HepG2 (cell line): Measurements from ENCODE around the gene CNIH3. TPM values are rescaled to one million over a fixed set of nuclear protein-coding genes. Genes with fewer than 3 reads are reported as not detected.

Experiments
- ATAC-seq: fragments of 200-7000 bp; cut with Tn5 transposase; 3 replicates; pipeline ENCODE4 v1.9.1; 2020; ENCODE audit warnings: mild to moderate bottlenecking, moderate library complexity
- BruUV-seq: library from RNA; stranded (reverse); fragments of 400-500 nt; replicated peaks from 2 replicates; lab custom pipeline; 2021; lab: Mats Ljungman, UMichigan
- CTCF ChIA-PET: fragments of 300-600 bp; formaldehyde crosslinking; extraction: SDS; loops from one replicate; lab custom pipeline; 2021; ENCODE audit warnings: low total read pairs, inconsistent platforms, low intra/inter-chr PET ratio; lab: Yijun Ruan, JAX
- POLR2A ChIA-PET: fragments of 350-600 bp; sonication (Branson Sonifier 250); formaldehyde crosslinking; loops from one replicate; lab custom pipeline; 2020; ENCODE audit warnings: antibody characterized with exemption, inconsistent platforms; lab: Yijun Ruan, JAX
- DNase-seq: peaks from one replicate; pipeline ENCODE4 v3.0.0-alpha.2; 2015; ENCODE audit warnings: low spot score
- FAIRE-seq: peaks from 3 replicates; lab custom pipeline; 2011; peaks lifted over from hg19 to GRCh38; lab: Jason Lieb, UNC
- H2AFZ ChIP-seq: one replicate; pipeline ENCODE4 v1.6.1; 2011; ENCODE audit warnings: low read length, inconsistent platforms
- H3K27ac ChIP-seq: fragments of 300-600 bp; 3 replicates; pipeline ENCODE4 v1.8.0; 2011; ENCODE audit warnings: mixed run types, mild to moderate bottlenecking, mixed read lengths, low read length, inconsistent platforms; ENCODE audit not compliant: insufficient read depth; ENCODE audit errors: extremely low read length
- H3K27me3 ChIP-seq, 2 experiments: fragments of 200-600 bp in 1 of 2; 2 replicates in 1 of 2; 3 replicates in 1 of 2; pipeline versions ENCODE4 v1.6.0 to v1.8.0; 2011; ENCODE audit warnings: low read length in 2 of 2, mild to moderate bottlenecking in 2 of 2, moderate library complexity in 2 of 2, inconsistent platforms in 1 of 2; ENCODE audit not compliant: insufficient read depth in 2 of 2, control insufficient read depth in 1 of 2
- H3K36me3 ChIP-seq, 2 experiments: fragments of 200-600 bp in 1 of 2; replicated peaks in 1 of 2; 2 replicates in 1 of 2; 3 replicates in 1 of 2; pipeline versions ENCODE4 v1.5.1 to v1.8.0; 2011; ENCODE audit warnings: low read length in 2 of 2, inconsistent platforms in 1 of 2; ENCODE audit not compliant: insufficient read depth in 2 of 2, control insufficient read depth in 1 of 2
- H3K4me1 ChIP-seq: 2 replicates; pipeline ENCODE4 v1.5.1; 2012; ENCODE audit warnings: low read length, inconsistent platforms; ENCODE audit not compliant: insufficient read depth
- H3K4me2 ChIP-seq: 2 replicates; pipeline ENCODE4 v1.6.0; 2011; ENCODE audit warnings: low read depth, low read length, inconsistent platforms
- H3K4me3 ChIP-seq, 3 experiments: fragments of 200-600 bp in 1 of 3; sonication (generic), shearing (Covaris generic) in 1 of 3; replicated peaks in 1 of 3; 2 replicates each; pipeline ENCODE4 v1.5.1; 2011 to 2016; ENCODE audit warnings: low read length in 3 of 3, inconsistent platforms in 2 of 3, low read depth in 2 of 3, mild to moderate bottlenecking in 2 of 3, control low read depth in 1 of 3, mixed read lengths in 1 of 3; ENCODE audit not compliant: insufficient read depth in 1 of 3
- H3K79me2 ChIP-seq: one replicate; pipeline ENCODE4 v1.6.1; 2011; ENCODE audit warnings: low read length, inconsistent platforms; ENCODE audit not compliant: insufficient read depth
- H3K9ac ChIP-seq: 2 replicates; pipeline ENCODE4 v1.6.0; 2011; ENCODE audit warnings: mild to moderate bottlenecking, low read depth, low read length, inconsistent platforms; ENCODE audit not compliant: insufficient read depth
- H3K9me3 ChIP-seq: 2 replicates; pipeline ENCODE4 v1.5.1; 2012; ENCODE audit warnings: mild to moderate bottlenecking, low read length
- H4K20me1 ChIP-seq: 2 replicates; pipeline ENCODE4 v1.6.0; 2011; ENCODE audit warnings: inconsistent platforms, mild to moderate bottlenecking, low read length, moderate library complexity; ENCODE audit not compliant: insufficient read depth
- CBX1 ChIP-seq: IDR thresholded peaks from one replicate; pipeline ENCODE4 v1.6.1; 2016; ENCODE audit warnings: antibody characterized with exemption, low read depth
- HMGA1 ChIP-seq: sonication (generic); formaldehyde crosslinking; conservative IDR thresholded peaks from 2 replicates; pipeline ENCODE4 v1.4.0; 2020; ENCODE audit warnings: missing genetic modification reagents
- MEF2D ChIP-seq: sonication (generic); formaldehyde crosslinking; IDR thresholded peaks from 2 replicates; pipeline ENCODE4 v1.5.1; 2020; ENCODE audit warnings: mild to moderate bottlenecking, missing genetic modification reagents
- MEIS2 ChIP-seq: sonication (generic); formaldehyde crosslinking; IDR thresholded peaks from 2 replicates; pipeline ENCODE4 v1.9.0; 2021; ENCODE audit warnings: mild to moderate bottlenecking, missing genetic modification reagents
- MXI1 ChIP-seq: IDR thresholded peaks from 3 replicates; pipeline ENCODE4 v1.6.1; 2012; ENCODE audit warnings: low read depth, low read length, inconsistent platforms, borderline replicate concordance
- RFX5 ChIP-seq: IDR thresholded peaks from 2 replicates; pipeline ENCODE4 v1.6.1; 2011; ENCODE audit warnings: low read depth, low read length, improper control_type of control experiment
- SP2 ChIP-seq: sonication (generic); formaldehyde crosslinking; IDR thresholded peaks from 2 replicates; pipeline ENCODE4 v1.5.1; 2020; ENCODE audit warnings: mild to moderate bottlenecking, missing genetic modification reagents
- ZMYM4 ChIP-seq: sonication (generic); formaldehyde crosslinking; IDR thresholded peaks from 2 replicates; pipeline ENCODE4 v1.8.1; 2023; ENCODE audit warnings: mild to moderate bottlenecking, missing genetic modification reagents
- WGBS: methylation state at CpG from one replicate; pipeline ENCODE4 v1.1.6; 2017; ENCODE audit warnings: low lambda C conversion rate; 5-methylcytosine and 5-hydroxymethylcytosine counted together
- in situ Hi-C: cut with HindIII; loops from 2 replicates; pipeline ENCODE4 v1.10.0; 2017; ENCODE audit warnings: low pct_unique_long_range_greater_than_20kb; ENCODE audit not compliant: extremely low pct_ligation_motif_present
- intact Hi-C: fragments of 100-400 bp; cut with micrococcal nuclease; formaldehyde crosslinking; loops from one replicate; pipeline ENCODE4 v1.10.0; 2022; ENCODE audit not compliant: unreplicated experiment
- polyA plus RNA-seq, 8 experiments: library from polyadenylated mRNA; depleted of rRNA in 3 of 8; stranded (reverse) in 7 of 8; unstranded in 1 of 8; fragments of >200 nt; fragmentation: Illumina TruSeq in 4 of 8; extraction: Trizol in 4 of 8; gene quantifications; 2 replicates each; pipeline versions ENCODE4 v1.2.1 to v1.2.3, GENCODE V29; 2011 to 2016; ENCODE audit warnings: low read depth in 4 of 8, missing spikeins in 1 of 8, mixed read lengths in 1 of 8; ENCODE audit not compliant: insufficient read depth in 1 of 8
- total RNA-seq, 5 experiments: library from RNA; depleted of rRNA; stranded (reverse); fragments of >200 nt; fragmentation: Illumina TruSeq; extraction: Trizol; gene quantifications; 2 replicates each; pipeline ENCODE4 v1.2.3, GENCODE V29; 2016; ENCODE audit warnings: low read depth in 1 of 5
- TF ChIP-seq, protein P1 (sequence below): sonication (generic); formaldehyde crosslinking; IDR thresholded peaks from 2 replicates; pipeline ENCODE4 v1.5.1; 2020; ENCODE audit warnings: missing genetic modification reagents, mild to moderate bottlenecking, borderline replicate concordance
- TF ChIP-seq, protein P2 (sequence below): sonication (generic); formaldehyde crosslinking; IDR thresholded peaks from 2 replicates; pipeline ENCODE4 v1.4.0; 2020; ENCODE audit warnings: mild to moderate bottlenecking, missing genetic modification reagents, borderline replicate concordance
- TF ChIP-seq, protein P3 (sequence below): sonication (generic); formaldehyde crosslinking; IDR thresholded peaks from 2 replicates; pipeline ENCODE4 v1.9.0; 2021; ENCODE audit warnings: missing genetic modification reagents, borderline replicate concordance

Gene CNIH3
- total and polyA plus RNA-seq, 2 of the 13 experiments (the other 11 are each of a cell fraction or from before 2014, with no cell fraction given): 0.36 to 1.1 TPM

DNA sequence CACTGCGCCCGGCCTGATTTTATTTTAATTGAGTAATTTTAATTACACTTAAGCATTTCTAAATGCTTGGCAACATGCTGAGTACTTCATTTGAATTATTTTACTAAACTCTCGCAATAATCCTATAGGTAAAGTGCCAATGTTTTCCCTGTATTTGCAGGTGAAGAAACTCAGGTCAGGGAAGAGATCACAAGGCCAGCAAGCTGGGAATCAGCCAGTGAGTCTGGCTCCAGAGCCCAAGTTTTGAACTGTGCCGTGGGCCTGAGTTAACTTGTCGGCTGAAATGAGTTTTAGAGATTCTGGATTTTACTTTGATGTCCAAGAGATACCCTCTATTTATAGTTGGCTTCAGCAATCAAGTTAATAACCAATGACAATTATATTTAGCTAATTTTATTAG is 141.4 kb downstream of the CNIH3 start:
- Histone ChIP-seq H3K9me3 (peaks cover 18% of the 10 kb centered on the region), H3K36me3 (no peaks in the 10 kb centered on the region), H3K27ac (no peak overlapping the region), H3K4me1 (no peaks in the 10 kb centered on the region), H2AFZ (no peak overlapping the region), H3K4me3 (no peak overlapping the region), H3K27me3 (no peaks in the 10 kb centered on the region), H4K20me1 (no peaks in the 10 kb centered on the region), H3K4me2 (no peak overlapping the region), H3K79me2 (no peaks in the 10 kb centered on the region), H3K9ac (no peak overlapping the region)
- no peak for FAIRE-seq
- POLR2A ChIA-PET: no interaction called here
- no peak for DNase-seq
- TF ChIP-seq CBX1: no peak
- TF ChIP-seq RFX5: no peak
- TF ChIP-seq, protein P1, sequence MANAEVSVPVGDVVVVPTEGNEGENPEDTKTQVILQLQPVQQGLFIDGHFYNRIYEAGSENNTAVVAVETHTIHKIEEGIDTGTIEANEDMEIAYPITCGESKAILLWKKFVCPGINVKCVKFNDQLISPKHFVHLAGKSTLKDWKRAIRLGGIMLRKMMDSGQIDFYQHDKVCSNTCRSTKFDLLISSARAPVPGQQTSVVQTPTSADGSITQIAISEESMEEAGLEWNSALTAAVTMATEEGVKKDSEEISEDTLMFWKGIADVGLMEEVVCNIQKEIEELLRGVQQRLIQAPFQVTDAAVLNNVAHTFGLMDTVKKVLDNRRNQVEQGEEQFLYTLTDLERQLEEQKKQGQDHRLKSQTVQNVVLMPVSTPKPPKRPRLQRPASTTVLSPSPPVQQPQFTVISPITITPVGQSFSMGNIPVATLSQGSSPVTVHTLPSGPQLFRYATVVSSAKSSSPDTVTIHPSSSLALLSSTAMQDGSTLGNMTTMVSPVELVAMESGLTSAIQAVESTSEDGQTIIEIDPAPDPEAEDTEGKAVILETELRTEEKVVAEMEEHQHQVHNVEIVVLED (CRISPR knock-in tag): no peak
- no peak for TF ChIP-seq HMGA1 (CRISPR knock-in tag)
- TF ChIP-seq MEF2D: no peak
- TF ChIP-seq MEIS2 (CRISPR knock-in tag): no peak
- in situ Hi-C loops (no loop called here), intact Hi-C loops (no loop called here)
- ATAC-seq: no peak
- CTCF ChIA-PET: no interaction called here
- 65% methylated on average over 5 of the region's 5 CpGs for WGBS
- BruUV-seq: no TSS peak

DNA sequence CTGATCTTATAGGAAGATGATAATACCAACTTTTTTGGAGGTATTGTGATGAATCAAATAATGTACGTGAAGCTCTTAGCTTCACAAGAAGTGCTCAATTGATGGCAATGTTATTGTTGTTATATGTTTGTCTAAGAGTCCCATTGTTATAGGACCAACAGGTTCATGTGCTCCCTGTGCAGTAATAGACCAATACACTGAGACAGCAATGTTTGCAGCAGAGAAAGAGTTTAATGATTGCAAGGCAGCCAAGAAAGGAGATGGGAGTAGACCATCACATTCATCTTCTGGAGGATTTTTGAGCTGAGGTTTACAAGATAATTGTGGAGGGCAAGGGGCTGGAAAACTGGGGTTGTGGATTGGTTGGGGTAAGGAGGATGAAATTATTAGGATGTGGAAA is 143.0 kb downstream of the CNIH3 start:
- no peak overlapping the region for H3K9ac ChIP-seq
- in situ Hi-C loops (no loop called here), intact Hi-C loops (no loop called here)
- CTCF ChIA-PET: no interaction called here
- no peaks in the 10 kb centered on the region for H3K27me3 ChIP-seq
- no peak for ATAC-seq
- H3K4me3 ChIP-seq: no peak overlapping the region
- no peaks in the 10 kb centered on the region for H3K4me1 ChIP-seq
- peaks cover 18% of the 10 kb centered on the region for H3K9me3 ChIP-seq
- no peaks in the 10 kb centered on the region for H3K36me3 ChIP-seq
- H3K27ac ChIP-seq: no peak overlapping the region
- no peak overlapping the region for H3K4me2 ChIP-seq
- H4K20me1 ChIP-seq: no peaks in the 10 kb centered on the region
- no peak overlapping the region for H2AFZ ChIP-seq
- BruUV-seq: no TSS peak
- POLR2A ChIA-PET: no interaction called here
- no peak for DNase-seq
- no peak for FAIRE-seq
- H3K79me2 ChIP-seq: no peaks in the 10 kb centered on the region
- WGBS: 0% methylated on average over 1 of the region's 1 CpG
- TF ChIP-seq, protein P2, sequence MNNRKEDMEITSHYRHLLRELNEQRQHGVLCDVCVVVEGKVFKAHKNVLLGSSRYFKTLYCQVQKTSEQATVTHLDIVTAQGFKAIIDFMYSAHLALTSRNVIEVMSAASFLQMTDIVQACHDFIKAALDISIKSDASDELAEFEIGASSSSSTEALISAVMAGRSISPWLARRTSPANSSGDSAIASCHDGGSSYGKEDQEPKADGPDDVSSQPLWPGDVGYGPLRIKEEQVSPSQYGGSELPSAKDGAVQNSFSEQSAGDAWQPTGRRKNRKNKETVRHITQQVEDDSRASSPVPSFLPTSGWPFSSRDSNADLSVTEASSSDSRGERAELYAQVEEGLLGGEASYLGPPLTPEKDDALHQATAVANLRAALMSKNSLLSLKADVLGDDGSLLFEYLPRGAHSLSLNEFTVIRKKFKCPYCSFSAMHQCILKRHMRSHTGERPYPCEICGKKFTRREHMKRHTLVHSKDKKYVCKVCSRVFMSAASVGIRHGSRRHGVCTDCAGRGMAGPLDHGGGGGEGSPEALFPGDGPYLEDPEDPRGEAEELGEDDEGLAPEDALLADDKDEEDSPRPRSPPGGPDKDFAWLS (CRISPR knock-in tag): no peak
- TF ChIP-seq, protein P3, sequence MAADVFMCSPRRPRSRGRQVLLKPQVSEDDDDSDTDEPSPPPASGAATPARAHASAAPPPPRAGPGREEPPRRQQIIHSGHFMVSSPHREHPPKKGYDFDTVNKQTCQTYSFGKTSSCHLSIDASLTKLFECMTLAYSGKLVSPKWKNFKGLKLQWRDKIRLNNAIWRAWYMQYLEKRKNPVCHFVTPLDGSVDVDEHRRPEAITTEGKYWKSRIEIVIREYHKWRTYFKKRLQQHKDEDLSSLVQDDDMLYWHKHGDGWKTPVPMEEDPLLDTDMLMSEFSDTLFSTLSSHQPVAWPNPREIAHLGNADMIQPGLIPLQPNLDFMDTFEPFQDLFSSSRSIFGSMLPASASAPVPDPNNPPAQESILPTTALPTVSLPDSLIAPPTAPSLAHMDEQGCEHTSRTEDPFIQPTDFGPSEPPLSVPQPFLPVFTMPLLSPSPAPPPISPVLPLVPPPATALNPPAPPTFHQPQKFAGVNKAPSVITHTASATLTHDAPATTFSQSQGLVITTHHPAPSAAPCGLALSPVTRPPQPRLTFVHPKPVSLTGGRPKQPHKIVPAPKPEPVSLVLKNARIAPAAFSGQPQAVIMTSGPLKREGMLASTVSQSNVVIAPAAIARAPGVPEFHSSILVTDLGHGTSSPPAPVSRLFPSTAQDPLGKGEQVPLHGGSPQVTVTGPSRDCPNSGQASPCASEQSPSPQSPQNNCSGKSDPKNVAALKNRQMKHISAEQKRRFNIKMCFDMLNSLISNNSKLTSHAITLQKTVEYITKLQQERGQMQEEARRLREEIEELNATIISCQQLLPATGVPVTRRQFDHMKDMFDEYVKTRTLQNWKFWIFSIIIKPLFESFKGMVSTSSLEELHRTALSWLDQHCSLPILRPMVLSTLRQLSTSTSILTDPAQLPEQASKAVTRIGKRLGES (CRISPR knock-in tag): no peak
- TF ChIP-seq SP2 (CRISPR knock-in tag): no peak
- no peak for TF ChIP-seq ZMYM4
- no peak for TF ChIP-seq MXI1
